ENCODE data around the gene FAM110D. TPM values are rescaled to one million over a fixed set of nuclear protein-coding genes. Genes with fewer than 3 reads are reported as not detected.

Gene FAM110D
- total and polyA plus RNA-seq, 2 donors (not counting 3 experiments of a cell fraction or from before 2014, with no cell fraction given), result 2.6 to 5.1 TPM

GRCh38 chr1:26197301-26197700 is 38.4 kb downstream of the FAM110D start:
- H3K36me3 ChIP-seq (ENCODE audit: control insufficient read depth in 2 of 2, extremely low read depth in 1 of 2, insufficient read depth in 2 of 2, low read length in 2 of 2), result no peaks in the 10 kb centered on the region
- no TSS peak for BruUV-seq (replicated peaks)
- POLR2A ChIA-PET, result no interaction called here
- no peak for FAIRE-seq
- H3K4me1 ChIP-seq (ENCODE audit: control insufficient read depth, extremely low read depth, insufficient read depth, low read length), result no peaks in the 10 kb centered on the region
- peaks cover 0 to 5% of the 10 kb centered on the region in 2 experiments for H3K27me3 ChIP-seq (ENCODE audit: control insufficient read depth in 2 of 2, insufficient read depth in 2 of 2, low read length in 2 of 2)
- no peak overlapping the region for H2AFZ ChIP-seq (ENCODE audit: low read depth, low read length)
- no peaks in the 10 kb centered on the region for H4K20me1 ChIP-seq (replicated peaks; ENCODE audit: control insufficient read depth, extremely low read depth, insufficient read depth, low read length)
- DNase-seq (ENCODE audit: low read depth, low spot score), result no peak
- H3K4me2 ChIP-seq (ENCODE audit: insufficient read depth, low read length), result no peak overlapping the region
- intact Hi-C loops (cut with micrococcal nuclease), result no loop called here
- no peaks in the 10 kb centered on the region for H3K9me1 ChIP-seq (replicated peaks; ENCODE audit: control insufficient read depth, extremely low read depth, insufficient read depth, low read length)
- dilution Hi-C loops (cut with MboI; ENCODE audit: extremely low pct_ligation_motif_present, low sequenced_read_pairs), result no loop called here
- no peak overlapping the region for H3K27ac ChIP-seq (ENCODE audit: insufficient read depth, low read depth, low read length)
- no peak overlapping the region for H3K9ac ChIP-seq (replicated peaks; ENCODE audit: extremely low read depth, insufficient read depth, low read length)
- no peaks in the 10 kb centered on the region for H3K79me2 ChIP-seq (ENCODE audit: control insufficient read depth, insufficient read depth, low read length)
- CTCF ChIA-PET, result no interaction called here
- no peak for TF ChIP-seq FOS (IDR thresholded peaks at IDR 0.05; ENCODE audit: borderline replicate concordance, insufficient read depth, low read length)
- no peak for TF ChIP-seq JUN (IDR thresholded peaks at IDR 0.05; ENCODE audit: borderline replicate concordance, insufficient read depth, insufficient read length, low read depth)
- TF ChIP-seq CTCF (IDR thresholded peaks at IDR 0.05; ENCODE audit: extremely low read depth in 1 of 2, insufficient read depth in 1 of 2, low read depth in 1 of 2, low read length in 2 of 2), result no peak
- no peak for TF ChIP-seq EZH2 (IDR thresholded peaks at IDR 0.05; ENCODE audit: borderline replicate concordance, low read depth, low read length, severe bottlenecking)
- no peak for TF ChIP-seq GATA2 (IDR thresholded peaks at IDR 0.05; ENCODE audit: insufficient read depth, insufficient read length, low read depth, low read length)
- TF ChIP-seq POLR2AphosphoS5 (IDR thresholded peaks at IDR 0.05; ENCODE audit: insufficient read depth, low read depth, low read length), result no peak
- TF ChIP-seq MAX (IDR thresholded peaks at IDR 0.05; ENCODE audit: insufficient read depth, insufficient read length), result no peak
- TF ChIP-seq POLR2A (IDR thresholded peaks at IDR 0.05; ENCODE audit: low read depth, low read length), result no peak
- no peak for TF ChIP-seq MYC (IDR thresholded peaks at IDR 0.05; ENCODE audit: low read depth, low read length)
- no peak overlapping the region for H3K4me3 ChIP-seq (replicated peaks in 1 of 3; ENCODE audit: insufficient read depth in 1 of 3, low read depth in 1 of 3, low read length in 3 of 3)
- H3K9me3 ChIP-seq (replicated peaks; ENCODE audit: control insufficient read depth, insufficient read depth, low read length), result no peaks in the 10 kb centered on the region

Data from endothelial cell of umbilical vein (primary cell).